Breast epithelium (tissue), 4 donors: ENCODE data around the gene SERINC5. TPM values are rescaled to one million over a fixed set of nuclear protein-coding genes. Genes with fewer than 3 reads are reported as not detected.

Source experiments
- DNase-seq, 2 donors: peaks; one replicate each; pipeline ENCODE4 v3.0.0-alpha.2; 2019; ENCODE audit warnings: low spot score in 2 of 2
- H3K27ac ChIP-seq, 2 donors: fragments of 200-600 bp; sonication (generic) in 1 of 2; one replicate each; pipeline ENCODE4 v1.5.1; 2016 to 2019; ENCODE audit warnings: mild to moderate bottlenecking in 1 of 2
- H3K27me3 ChIP-seq, 2 donors: fragments of 200-600 bp; sonication (generic) in 1 of 2; one replicate each; pipeline versions ENCODE4 v1.5.1 to v1.6.0; 2017 to 2019; ENCODE audit warnings: control low read depth in 1 of 2, mild to moderate bottlenecking in 1 of 2
- H3K36me3 ChIP-seq: fragments of 200-600 bp; one replicate; pipeline ENCODE4 v1.5.1; 2019
- H3K4me1 ChIP-seq, 2 donors: fragments of 200-600 bp; sonication (generic); one replicate each; pipeline ENCODE4 v1.5.1; 2016 to 2019; ENCODE audit warnings: control low read depth in 1 of 2
- H3K4me3 ChIP-seq, 3 donors: fragments of 200-600 bp; sonication (generic); 1 replicate in 2 of 3; 2 replicates in 1 of 3; pipeline ENCODE4 v1.5.1; 2016 to 2019; ENCODE audit warnings: mild to moderate bottlenecking in 3 of 3, moderate library complexity in 2 of 3
- H3K9me3 ChIP-seq, 2 donors: fragments of 200-600 bp; sonication (generic) in 1 of 2; one replicate each; pipeline ENCODE4 v1.5.1; 2016 to 2019; ENCODE audit warnings: control low read depth in 1 of 2
- POLR2A ChIP-seq: fragments of 450-650 bp; IDR thresholded peaks from one replicate; pipeline ENCODE4 v1.6.1; 2016; ENCODE audit warnings: antibody characterized with exemption, mild to moderate bottlenecking, moderate library complexity
- POLR2AphosphoS5 ChIP-seq, 3 donors: sonication (generic); formaldehyde crosslinking; IDR thresholded peaks; one replicate each; pipeline ENCODE4 v1.6.1; 2017; ENCODE audit warnings: antibody characterized with exemption in 3 of 3
- intact Hi-C: fragments of 100-400 bp; cut with DNase I; formaldehyde crosslinking; loops from one replicate; pipeline ENCODE4 v1.15.1; 2023; ENCODE audit warnings: low total_unique reads
- total RNA-seq, 3 donors: library from RNA; depleted of rRNA; stranded (reverse); fragments of >200 nt; gene quantifications; one replicate each; pipeline ENCODE4 v1.1.0, GENCODE V29; 2016
- TF ChIP-seq, protein P1 (sequence below), 3 donors: fragments of 450-650 bp; IDR thresholded peaks; one replicate each; pipeline ENCODE4 v1.5.1; 2016 to 2017; ENCODE audit warnings: antibody characterized with exemption in 3 of 3, mild to moderate bottlenecking in 3 of 3, moderate library complexity in 3 of 3

Gene SERINC5
- total RNA-seq, 3 donors from 2014 or later: 12.6 to 32.9 (median 28.5) TPM

DNA sequence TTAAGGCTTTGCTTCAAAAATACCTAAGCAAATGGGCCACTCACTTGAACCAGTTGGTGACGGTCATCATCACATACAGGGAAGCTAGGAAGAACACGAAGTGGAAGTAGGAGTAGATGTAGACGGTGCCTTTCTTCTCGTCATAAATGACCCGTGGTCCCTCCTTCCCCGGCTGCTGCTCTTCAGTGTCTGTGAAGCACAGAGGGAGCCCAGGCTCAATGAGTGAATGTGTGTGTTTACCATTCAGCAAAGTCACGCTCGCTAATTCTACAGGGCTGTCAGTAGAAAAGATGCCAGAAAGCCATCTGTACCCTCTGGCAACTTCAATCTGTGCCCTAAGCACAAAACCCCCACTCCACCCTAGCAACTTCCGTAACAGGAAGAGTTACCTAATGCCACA lies 109.8 kb downstream of the SERINC5 start:
- Histone ChIP-seq H3K9me3 (no peaks in the 10 kb centered on the region), H3K36me3 (no peaks in the 10 kb centered on the region), H3K27ac (no peak overlapping the region), H3K27me3 (no peaks in the 10 kb centered on the region), H3K4me3 (no peak overlapping the region), H3K4me1 (peaks cover 0 to 5% of the 10 kb centered on the region in 2 donors)
- DNase-seq: no peak
- intact Hi-C loops: no loop called here
- TF ChIP-seq, protein P1, sequence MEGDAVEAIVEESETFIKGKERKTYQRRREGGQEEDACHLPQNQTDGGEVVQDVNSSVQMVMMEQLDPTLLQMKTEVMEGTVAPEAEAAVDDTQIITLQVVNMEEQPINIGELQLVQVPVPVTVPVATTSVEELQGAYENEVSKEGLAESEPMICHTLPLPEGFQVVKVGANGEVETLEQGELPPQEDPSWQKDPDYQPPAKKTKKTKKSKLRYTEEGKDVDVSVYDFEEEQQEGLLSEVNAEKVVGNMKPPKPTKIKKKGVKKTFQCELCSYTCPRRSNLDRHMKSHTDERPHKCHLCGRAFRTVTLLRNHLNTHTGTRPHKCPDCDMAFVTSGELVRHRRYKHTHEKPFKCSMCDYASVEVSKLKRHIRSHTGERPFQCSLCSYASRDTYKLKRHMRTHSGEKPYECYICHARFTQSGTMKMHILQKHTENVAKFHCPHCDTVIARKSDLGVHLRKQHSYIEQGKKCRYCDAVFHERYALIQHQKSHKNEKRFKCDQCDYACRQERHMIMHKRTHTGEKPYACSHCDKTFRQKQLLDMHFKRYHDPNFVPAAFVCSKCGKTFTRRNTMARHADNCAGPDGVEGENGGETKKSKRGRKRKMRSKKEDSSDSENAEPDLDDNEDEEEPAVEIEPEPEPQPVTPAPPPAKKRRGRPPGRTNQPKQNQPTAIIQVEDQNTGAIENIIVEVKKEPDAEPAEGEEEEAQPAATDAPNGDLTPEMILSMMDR (IDR thresholded peaks at IDR 0.05): no peak
- TF ChIP-seq POLR2A: no peak
- TF ChIP-seq POLR2AphosphoS5 (IDR thresholded peaks at IDR 0.05): no peak

GRCh38 chr5:80143491-80143890 lies 112.4 kb downstream of the SERINC5 start:
- Histone ChIP-seq H3K9me3 (no peaks in the 10 kb centered on the region), H3K27ac (no peak overlapping the region), H3K4me3 (no peak overlapping the region), H3K4me1 (peaks cover 0 to 9% of the 10 kb centered on the region in 2 donors), H3K36me3 (no peaks in the 10 kb centered on the region), H3K27me3 (no peaks in the 10 kb centered on the region)
- no peak for DNase-seq
- no peak for TF ChIP-seq POLR2A
- TF ChIP-seq, protein P1 (IDR thresholded peaks at IDR 0.05): no peak
- no peak for TF ChIP-seq POLR2AphosphoS5 (IDR thresholded peaks at IDR 0.05)
- intact Hi-C loops: no loop called here

- Histone ChIP-seq H3K27ac (peak overlapping the region in 1 of 2 donors; percentile 88), H3K4me1 (peaks cover 0 to 9% of the 10 kb centered on the region in 2 donors), H3K27me3 (no peaks in the 10 kb centered on the region), H3K4me3 (no peak overlapping the region), H3K36me3 (no peaks in the 10 kb centered on the region), H3K9me3 (no peaks in the 10 kb centered on the region)
- TF ChIP-seq POLR2A: no peak
- no peak for DNase-seq
- intact Hi-C loops: no loop called here
Observed at GRCh38 chr5:80142996-80143395, 112.9 kb downstream of the SERINC5 start.

DNA sequence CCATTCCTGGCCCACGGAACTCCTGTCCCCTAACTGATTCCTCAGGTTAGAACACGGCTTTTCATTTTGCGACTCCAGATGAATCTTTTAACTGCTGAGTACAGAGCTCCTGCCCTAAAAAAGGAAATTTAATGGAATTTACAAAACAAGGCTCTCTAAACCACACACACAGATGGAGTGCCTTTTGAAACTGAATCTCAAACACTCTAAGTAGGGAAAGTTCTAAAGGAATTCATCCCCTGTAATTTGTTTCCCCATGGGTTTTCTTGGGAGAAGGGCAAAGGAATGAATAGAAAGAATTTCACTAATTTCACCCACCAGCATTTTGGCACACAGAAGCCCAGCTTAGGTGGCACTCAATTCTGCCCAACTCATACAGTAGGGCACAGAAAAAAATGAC lies 114.2 kb downstream of the SERINC5 start:
- H3K36me3 ChIP-seq: no peaks in the 10 kb centered on the region
- H3K27ac ChIP-seq: peak overlapping the region; percentile 84 to 88
- peaks cover 0 to 9% of the 10 kb centered on the region in 2 donors for H3K4me1 ChIP-seq
- H3K27me3 ChIP-seq: no peaks in the 10 kb centered on the region
- TF ChIP-seq POLR2A (no peak), POLR2AphosphoS5 (IDR thresholded peaks at IDR 0.05) (no peak)
- TF ChIP-seq, protein P1 (IDR thresholded peaks at IDR 0.05): no peak
- DNase-seq: no peak
- intact Hi-C loops: no loop called here
- H3K4me3 ChIP-seq: peak overlapping the region in 1 of 3 donors; percentile 33
- no peaks in the 10 kb centered on the region for H3K9me3 ChIP-seq

DNA sequence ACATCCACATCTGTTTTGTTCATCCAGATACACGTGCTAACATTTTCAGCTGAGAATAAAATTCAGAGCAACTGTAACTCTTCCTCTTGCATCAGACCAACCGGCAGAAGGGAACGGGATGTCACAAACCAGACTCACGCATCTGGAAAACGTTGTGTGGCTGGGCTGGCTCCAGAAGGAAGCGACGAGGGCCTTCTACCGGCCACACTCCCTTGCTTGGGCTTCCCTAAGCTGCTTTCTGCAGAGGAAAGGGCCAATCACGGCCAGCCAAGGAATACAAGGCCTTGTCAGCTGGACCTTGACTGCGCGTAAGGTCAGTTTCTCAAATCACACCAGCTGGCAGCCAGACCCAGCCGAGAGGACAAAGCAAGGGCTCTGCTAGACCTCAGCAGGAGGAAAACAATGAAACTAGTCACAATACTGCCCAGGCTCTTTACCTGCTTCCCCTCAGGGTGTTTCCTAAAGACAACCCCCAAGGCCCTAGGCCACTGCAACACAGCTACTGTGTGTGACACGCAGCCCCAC lies 114.6 kb downstream of the SERINC5 start:
- H3K9me3 ChIP-seq: no peaks in the 10 kb centered on the region
- H3K27ac ChIP-seq: peak overlapping the region; percentile 84 to 88
- peaks cover 0 to 9% of the 10 kb centered on the region in 2 donors for H3K4me1 ChIP-seq
- DNase-seq: peak; percentile 59 to 67
- H3K27me3 ChIP-seq: no peaks in the 10 kb centered on the region
- TF ChIP-seq POLR2A (no peak), POLR2AphosphoS5 (IDR thresholded peaks at IDR 0.05) (peak; percentile 60 to 82 (median 71))
- TF ChIP-seq, protein P1 (IDR thresholded peaks at IDR 0.05): no peak
- no peaks in the 10 kb centered on the region for H3K36me3 ChIP-seq
- H3K4me3 ChIP-seq: peak overlapping the region in 1 of 3 donors; percentile 33
- intact Hi-C loops: no loop called here
